ENCODE results near the gene TARS3.
A peak's percentile ranks its signal among the peaks of the same experiment; 100 is the strongest.
"Not testable (repeated sequence)": the region's sequence is repeated elsewhere in the genome, so short reads cannot be mapped to it uniquely, and the experiment has no call there.

Gene TARS3

DNA sequence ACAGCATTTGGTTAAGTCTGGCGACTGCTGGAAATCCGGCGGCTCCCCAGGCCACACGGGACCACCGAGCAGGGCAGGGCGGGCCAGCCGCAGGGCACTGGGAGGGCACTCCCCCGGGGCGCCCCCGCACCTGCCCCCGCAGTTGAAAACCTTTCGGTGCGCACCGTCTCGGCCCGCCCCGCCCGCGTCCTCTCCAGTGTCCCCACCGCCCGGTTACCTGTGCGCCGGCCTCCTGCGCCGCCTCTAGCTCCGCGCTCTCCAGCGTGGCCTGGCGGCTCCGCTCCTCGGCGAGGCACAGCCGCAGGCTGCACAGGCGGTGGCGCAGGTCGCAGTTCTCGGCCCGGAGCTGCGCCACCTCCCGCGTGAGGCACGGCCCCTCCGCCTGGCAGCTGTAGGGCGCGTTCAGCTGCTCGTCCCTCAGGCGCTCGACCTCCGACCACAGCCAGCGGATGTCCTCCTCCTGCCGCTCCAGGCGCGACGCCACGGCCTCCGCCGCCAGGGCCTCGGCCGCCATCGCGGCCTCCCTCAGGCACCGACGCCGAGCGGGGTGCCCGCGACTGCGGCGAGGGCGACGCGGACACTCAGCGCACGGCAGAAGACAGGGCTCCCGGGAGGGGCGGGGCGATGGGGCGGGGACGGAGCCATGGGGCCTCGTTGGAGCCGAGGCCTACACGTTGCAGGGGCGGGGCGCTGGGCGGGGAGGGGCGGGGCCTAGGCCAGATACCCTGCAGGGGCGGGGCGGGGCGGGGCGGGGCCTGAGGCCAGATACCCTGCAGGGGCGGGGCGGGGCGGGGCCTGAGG lies at the start of gene TARS3:
TARS3 (minus strand) TSS at position 600 of the 801 bp plus-strand sequence; CDS start at position 514, 86 bp downstream.
- peak; percentile 72 to 97 for DNase-seq

DNA sequence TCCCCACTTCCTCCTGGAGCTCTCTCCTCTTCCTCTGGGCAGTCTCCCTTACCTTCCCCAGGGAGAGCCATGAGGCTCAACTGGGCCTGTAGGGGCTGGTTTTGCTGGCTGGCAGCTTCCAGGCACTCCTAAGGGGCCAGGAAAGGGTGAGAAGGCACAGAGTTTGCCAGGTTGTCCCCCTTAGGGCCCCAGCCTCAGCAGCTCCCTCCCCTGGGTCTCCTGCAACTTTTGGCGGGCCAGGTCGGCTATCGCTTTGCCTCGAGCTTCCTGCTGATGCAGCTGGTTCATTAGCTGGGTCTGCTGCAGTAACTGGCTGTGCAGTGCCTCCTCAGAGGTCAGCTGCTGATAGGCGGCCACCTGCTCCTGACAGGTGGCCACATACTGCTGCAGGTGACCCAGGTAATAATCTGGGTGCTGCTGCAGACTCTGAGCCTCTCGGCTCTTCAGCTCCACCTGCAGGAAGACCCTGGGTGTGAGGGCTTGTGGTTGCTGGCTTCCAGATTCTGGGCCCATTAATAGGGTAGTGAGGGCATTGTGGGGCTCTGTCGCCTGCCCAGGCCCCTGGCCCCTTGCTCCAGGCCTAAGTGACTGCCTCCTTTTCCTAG lies 49.3 kb upstream of the TARS3 start:
- DNase-seq = peak; percentile 39 to 71

DNA sequence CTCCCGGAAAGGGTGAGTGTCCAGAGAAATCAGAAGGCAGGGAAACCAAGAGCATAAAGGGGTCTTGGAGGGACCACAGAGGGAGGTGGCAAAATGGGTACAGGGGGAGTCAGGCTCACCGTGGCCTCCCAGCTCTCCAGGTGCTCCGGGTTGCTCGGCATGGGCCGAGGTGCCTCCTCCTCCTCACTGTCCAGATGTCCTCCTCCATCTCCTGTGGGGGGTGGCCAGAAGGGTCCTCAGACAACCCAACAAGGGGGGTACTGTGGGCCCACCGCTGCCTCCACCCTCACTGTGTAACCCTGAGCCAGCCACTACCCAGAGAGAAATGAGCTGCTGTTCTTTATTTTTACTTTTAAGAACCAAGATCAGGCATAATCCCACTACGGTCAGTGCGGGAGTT lies 48.6 kb upstream of the TARS3 start:
- DNase-seq = no peak

DNA sequence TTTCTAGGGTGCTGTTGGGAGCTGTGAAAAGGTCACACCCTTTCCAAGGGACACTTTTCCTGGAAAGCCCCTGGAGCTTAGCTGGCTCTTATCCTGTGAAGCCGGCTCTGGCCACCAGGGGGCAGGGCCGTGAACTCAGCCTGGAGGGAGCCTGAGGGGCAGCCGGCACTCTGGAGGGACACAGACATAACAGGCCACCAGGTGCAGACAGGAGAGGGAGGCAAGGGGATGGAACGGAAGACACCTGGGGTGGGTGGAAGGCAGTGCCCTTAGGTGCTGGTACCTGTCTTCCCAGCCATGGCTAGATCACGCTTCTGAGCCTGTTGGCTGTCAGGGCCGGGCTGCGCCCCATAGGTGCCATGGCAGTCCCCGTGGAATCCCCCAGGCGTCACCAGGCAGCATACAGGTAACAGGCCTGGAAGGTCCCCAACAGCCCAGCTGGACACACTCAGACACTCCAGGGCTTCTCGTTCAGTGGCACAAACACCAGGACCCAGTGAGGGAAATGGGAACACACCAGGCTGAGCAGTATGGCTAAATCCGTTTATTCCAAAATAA lies 42.9 kb upstream of the TARS3 start:
- DNase-seq = not testable (repeated sequence)

DNA sequence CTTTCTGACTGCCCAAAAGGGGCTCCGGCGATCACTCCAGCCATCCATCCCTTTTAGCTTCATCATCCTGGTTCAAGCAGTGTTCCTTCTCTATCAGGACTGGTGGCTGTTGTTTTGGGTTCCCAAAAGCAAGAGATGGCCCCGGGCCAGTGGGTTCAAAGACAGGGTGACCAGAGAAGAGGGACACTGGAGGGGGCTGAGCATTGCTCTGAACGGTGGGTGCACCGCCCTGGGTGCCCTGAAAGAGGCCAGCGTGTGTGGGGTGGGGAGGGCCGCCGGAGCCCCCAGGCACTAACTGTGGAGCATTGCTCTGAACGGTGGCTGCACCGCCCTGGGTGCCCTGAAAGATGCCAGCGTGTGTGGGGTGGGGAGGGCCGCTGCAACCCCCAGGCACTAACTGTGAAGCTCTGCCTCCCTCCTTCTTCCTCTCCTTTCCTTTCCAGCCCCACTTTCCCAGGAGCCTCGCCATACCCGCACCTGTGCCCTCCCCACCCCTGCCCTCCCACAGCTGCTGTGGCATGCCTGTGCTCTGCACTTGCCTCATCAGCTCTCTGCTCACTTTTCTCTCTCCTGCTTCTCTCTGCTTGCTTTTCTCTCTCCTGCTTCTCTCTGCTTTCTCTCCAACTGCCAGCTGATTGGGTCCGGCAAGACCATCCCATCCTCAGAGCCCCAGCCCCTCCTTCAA lies 41.6 kb upstream of the TARS3 start:
- DNase-seq = no peak

DNA sequence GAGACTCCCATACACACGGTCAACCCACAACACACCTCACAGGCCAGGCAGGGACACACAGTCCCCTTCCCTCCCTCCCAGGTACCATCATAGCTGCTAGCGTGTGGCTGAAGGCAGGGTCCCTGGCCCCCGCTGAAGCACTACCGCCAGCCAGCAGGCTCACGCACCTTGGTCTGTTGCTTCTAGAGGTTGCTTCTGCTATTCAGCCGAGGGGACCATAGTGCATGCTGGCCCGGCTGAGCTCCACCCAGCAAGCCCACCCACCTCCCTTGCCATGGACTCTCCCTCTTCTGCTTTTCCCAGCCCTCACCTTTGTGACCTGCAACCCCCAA lies 41.0 kb upstream of the TARS3 start:
- DNase-seq = not testable (repeated sequence)

DNA sequence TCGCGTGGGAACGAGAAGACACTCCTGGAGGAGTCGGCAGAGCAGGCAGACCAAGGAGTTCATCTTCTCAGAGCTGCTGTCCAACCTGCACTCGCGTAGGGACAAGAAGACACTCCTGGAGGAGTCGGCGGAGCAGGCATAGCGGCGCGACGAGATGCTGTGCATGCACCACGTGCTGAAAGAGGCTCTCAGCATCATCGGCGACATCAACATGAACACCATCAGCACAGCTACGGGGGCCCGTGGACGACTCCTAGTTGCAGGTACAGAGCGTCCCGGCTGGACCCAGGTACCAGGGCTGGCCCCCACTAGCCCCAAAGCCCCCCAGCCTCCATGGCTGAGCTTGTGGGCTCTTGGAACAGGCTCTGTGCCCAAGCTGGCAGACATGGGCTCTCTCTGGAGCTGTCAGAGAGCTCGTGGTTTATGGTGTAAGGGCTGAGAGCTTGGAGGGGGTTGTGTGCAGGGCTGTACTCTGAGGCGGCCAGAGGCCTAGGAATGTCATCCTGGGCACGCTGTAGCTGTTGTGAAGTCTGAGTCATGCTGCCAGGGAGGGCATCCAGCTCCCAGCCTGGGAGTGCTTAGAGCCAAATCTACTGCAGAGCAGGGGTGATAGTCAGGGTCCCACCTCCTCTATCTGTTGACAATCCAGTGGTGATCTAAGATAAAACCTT lies 40.5 kb upstream of the TARS3 start:
- DNase-seq = not testable (repeated sequence)

DNA sequence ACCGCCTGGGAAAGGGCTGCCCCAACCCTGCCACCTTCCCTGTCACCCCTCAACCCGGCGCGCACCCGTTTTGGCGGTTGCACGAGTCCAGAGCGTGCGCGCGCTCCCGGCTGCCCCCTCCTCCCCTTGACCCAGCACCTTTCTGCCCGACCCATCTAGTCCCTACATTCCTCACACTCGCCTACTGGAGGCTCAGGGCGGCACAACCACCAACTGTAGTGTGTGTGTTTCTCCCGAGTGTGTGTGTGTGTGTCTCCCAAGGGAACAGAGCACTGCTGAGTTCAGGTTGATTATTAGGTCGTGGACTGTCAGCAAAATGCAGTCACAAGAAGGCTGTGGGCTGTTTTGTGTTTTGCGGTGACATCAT lies 22.4 kb upstream of the TARS3 start:
- not testable (repeated sequence) for DNase-seq

DNA sequence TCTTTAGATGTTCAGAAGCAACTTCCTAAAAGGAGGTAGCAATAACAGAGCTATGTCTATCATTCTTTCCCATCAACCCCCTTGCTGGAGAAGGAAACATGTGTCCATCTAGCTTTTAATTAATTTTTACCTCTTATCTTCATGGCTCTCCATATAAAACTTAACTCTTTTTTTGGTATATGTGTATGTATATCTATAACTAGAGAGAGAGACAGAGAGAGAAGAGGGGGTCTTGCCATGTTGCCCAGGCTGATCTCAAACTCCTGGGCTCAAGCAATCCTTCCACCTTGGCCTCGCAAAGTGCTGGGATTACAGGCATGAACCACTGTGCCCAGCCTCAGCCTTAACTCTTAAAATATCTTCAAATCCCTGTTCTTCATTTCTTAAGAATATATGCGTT lies 10.6 kb upstream of the TARS3 start:
- not testable (repeated sequence) for DNase-seq

DNA sequence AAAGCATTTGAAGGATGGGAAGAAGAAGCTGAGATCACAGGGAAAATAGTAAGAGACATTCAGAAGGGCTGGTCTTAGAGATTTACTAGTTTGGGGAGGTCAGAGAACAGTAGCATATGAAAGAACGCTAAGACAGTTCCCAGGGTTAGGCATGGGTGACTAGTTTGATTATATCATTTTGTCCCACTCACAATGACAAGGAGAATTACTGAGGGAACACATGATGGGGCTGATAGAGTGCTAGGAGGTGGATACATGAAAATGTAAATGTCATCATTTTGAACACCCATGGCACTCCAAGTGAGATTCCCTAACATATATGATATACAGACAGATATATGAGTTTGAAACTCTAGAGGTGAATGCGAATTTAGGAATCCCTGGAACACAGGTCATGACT lies 9.3 kb upstream of the TARS3 start:
- DNase-seq = no peak

DNA sequence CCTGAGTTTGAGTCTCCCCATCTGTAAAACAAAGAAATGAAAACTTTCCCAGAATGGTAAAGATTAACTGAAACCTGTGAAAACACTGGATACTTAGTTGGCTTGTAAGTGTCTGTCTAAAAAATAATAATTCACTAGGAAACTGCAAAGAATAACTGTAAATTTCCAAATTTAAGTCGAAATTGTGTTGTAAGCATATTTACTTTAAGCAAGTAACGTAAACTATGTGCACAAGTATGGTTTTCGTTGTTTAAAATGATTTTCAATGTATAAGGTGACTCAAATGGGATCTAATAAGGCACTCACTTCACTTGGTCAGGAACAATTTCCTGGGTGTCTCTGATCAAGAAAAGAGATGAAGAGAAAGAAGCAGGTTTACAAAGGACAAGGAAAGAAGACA lies 8.5 kb upstream of the TARS3 start:
- DNase-seq = no peak

DNA sequence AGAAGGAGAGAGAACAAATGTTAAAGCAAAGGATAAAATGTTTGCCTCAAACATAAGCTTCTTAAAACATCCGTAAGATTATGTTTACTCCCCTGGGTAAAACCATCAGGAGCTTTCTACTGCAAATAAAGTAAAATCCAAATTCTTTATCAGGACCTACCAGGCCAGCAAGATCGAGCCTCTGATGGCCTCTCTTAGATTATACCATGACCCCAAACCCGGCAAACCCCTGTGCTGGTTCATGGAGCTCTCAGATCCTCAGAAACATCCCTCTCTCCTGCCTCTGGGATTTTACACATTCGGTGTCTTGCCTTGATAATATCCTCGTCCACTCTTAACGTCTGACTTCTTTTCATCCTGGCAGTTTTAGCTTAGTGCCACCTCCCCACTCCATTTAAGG lies 7.5 kb upstream of the TARS3 start:
- no peak for DNase-seq

DNA sequence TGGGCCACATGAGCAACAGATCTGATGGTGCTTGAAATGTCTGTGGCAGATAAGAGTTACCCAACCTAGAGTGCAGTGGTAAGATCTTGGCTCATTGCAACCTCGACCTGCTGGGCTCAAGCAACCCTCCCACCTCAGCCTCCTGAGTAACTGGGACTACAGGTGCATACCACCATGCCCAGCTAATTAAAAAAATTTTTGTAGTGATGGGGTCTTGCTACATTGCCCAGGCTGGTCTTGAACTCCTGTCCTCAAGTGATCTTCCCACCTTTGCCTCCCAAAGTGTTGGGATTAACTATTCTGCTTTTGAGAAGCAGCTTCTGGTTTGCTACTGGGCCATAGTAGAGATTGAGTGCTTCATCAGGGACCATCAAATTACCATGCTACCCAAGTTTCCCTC lies 2.9 kb upstream of the TARS3 start:
- DNase-seq = no peak

DNA sequence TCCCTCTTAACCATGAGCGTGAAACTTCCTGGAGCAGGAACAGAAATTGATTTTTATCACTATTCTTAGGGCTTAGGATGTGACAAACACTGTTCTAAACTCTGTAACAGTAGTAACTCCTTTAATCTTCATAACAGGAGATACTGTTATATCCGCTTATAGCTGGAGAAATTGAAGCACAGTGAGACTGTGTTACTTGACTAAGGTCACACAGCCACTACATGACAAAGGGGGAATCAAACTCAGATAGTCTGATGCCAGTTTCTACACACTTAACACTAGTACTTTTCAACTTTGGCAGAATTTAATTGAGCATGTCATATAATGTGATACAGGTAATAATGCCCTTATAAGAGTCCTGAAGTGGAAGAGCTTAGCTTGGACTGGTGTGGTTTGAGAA lies 800 bp upstream of the TARS3 start:
- no peak for DNase-seq

DNA sequence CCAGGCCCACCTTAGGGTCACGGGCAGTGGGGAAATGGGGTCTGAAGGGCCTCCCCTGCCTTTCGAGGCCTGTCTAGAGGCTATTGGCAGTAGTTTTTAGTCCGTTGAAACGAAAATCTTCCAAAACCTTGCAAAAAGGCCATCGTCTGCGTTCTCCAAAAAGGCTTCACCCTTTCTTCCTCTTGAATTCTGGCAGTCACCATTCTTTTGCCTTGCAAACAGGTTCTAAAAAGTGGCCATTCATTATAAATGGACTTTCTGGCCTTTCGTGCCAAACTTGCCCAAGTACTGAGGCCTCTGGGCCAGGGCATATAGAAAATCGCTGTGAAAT lies 367 bp upstream of the TARS3 start:
- DNase-seq = no peak

DNA sequence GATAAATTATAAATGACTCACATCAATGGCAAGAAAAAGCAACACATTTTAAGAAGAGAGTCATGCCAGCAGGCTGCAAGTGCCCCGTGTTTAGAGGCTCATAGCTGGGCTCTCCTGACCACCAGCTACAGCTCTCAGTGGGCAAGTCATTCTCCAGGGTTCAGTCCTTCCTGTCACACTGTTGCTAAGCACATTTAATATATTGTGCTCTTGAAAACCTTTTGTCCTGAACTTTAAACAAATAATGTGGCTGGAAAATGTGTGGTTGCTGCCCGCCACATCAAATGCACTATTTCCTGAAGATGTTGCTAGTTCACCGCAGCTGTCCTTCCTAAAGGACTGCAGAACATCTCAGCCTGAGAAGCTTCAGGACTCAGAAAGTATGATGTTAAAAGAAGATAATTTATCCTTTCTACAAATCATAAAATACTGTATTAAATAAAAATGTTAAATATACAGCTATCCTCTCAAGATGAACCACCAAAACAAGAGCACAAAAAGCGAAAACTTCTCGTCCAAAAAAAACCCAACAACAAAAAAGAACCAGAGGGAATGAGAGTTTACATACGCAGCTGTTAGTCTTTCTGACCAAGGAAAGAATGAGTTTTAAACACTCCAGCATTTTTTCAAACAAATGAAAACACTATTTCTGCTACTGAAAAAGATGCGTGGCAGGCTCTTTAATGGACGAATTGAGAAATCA lies 951 bp downstream of the TARS3 start:
- peak; percentile 56 to 62 for DNase-seq

DNA sequence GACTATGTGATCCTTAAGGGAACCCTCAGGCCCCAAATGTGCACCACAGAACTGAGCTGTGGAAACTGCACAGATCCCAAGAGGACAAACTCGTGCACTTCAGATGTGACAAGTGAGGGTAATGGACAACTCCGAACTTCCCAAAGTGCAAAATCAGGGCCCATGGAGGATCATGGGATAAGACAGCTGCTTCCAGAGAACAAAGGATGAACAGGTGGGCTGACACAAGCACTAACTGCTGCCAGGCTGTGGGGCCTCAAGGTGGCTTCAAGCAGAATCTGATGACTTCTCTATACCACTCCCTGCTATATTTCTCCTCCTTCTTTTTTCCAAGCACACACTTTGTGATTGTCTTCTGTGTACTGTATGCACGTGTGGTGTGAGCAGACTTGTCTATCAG lies 5.4 kb downstream of the TARS3 start:
- no peak for DNase-seq

DNA sequence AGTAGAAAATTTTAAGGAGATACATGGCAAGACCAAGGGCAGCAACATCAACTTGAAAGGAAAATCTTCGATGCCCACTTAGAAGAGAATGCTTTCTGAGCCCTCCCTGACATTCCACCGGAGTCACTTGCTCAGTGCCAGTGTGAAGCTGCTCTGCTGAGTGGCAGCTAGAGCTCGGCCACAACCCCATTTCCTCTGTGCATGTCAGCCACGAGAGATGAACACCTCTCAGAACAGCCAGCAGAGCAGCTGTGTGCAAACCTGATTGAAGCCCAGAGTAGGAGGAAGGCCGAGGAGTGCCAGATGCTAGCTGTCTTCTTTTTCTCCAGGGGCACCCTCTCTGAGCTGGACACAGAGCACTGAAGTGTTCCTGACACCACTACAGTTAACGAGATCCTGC lies 12.2 kb downstream of the TARS3 start:
- no peak for DNase-seq

DNA sequence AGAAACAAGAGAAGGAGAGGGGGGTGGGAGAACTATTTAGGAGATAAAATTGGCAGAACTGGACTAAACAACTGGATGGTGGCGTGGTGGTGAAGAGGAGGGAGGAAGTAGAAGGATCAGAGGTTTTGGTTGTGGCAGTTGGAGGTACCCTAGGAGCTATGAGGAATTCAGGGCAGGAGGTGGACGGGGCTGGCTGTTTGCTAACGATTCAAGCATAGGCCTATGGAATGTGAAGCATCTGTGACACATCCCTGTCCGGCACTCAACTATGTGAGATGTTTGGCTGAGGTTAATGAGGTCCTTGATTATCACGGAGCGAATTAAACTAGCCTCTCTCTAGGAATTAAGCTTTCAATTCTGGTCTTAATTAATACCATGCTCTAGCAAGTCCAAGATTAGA lies 13.5 kb downstream of the TARS3 start:
- no peak for DNase-seq

DNA sequence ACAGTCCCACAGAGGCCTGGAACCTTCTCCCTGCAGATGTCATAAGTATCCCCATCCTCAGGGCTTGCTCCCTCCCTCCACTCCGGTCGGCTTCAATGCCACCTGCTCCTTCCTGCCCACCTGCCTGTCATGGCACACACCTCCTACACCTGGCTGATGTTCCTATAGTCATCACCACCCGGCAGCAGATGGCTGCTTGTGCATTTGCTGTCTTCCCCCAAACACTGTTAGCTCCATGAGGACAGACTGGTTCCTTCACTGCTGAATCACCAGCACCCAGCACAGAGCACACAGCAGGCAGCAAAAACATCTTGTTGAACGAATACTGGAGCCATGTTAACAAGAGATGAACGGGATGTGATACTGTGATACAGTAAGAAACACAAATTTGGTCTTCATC lies 14.8 kb downstream of the TARS3 start:
- DNase-seq = no peak

DNA sequence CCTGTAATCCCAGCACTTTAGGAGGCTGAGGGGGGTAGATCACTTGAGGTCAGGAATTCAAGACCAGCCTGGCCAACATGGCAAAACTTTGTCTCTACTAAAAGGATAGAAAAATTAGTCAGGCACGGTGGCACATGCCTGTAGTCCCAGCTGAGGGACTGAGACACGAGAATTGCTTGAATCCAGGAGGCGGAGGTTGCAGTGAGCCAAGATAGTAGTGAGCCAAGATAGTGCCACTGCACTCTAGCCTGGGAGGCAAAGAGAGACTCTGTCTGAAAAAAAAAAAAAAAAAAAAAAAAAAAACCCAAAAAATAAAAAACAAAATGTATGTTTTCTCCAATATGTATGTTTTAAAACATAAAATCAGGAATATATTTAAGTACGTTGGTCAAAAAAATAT lies 16.3 kb downstream of the TARS3 start:
- no peak for DNase-seq

DNA sequence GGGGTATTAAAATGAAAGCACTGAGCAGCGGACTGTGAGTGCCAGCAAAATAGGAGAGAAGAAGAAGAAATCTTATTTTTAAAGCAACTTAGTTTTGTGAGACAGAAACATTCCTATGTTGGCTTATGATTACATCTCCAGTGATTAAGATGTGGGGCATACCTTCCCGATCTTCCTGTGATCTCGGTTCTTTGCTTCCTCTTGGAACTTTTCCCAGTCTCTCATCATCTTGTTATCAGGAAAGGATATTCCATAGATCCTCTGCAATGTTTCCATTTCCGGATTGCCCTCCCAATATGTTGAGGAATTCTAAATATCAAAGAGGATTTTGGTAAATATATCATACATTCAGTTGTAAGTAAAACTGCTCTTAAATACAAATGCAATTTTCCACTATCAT lies 22.2 kb downstream of the TARS3 start:
- no peak for DNase-seq

DNA sequence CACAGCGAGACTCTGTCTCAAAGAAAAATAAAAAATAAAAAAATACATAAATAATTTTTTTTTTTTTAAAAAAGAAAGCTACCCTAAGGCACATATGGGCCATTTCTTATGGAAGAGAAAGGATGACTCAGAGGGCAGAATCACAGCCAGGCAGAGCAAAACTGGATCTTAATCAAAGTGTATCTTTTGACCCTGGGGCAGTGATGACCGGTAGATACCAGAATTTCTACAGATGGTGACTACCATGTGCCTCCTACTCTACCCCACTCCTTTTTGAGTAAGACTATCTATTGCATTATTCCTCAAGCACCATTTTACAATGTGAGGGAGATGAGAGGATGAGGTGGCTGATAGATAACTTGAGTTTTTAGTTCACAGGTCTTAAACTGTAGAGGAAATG lies 26.0 kb downstream of the TARS3 start:
- no peak for DNase-seq

All from NCI-H526 (cell line).